GM18526 (cell line): Measurements from ENCODE around the gene MBTD1.

Source experiments
- POLR2A ChIP-seq: IDR thresholded peaks from 3 replicates; pipeline ENCODE4 v1.6.1; 2011; ENCODE audit not compliant: insufficient read length; ENCODE audit errors: extremely low read depth

Gene MBTD1

GRCh38 chr17:51135956-51136355, 123.9 kb downstream of the MBTD1 start:
- no peak for TF ChIP-seq POLR2A

DNA sequence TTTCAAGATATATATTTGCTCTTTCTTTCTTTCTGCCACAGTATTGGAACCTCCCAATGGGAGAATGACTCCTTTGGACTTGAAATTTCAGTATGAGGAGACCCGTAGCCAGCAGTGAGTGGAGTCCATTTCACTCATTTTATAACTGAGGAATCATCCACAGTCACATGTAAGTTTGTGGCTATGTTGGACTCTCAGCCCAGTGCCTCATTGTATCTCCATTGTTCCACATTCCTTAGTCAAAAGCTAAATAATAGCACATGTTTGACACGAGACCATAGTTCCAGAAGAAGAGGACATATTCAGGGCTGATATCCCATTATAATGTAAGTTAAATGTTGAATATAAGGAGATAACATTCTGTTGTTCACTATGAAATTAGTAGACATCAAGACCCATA, 126.5 kb downstream of the MBTD1 start:
- TF ChIP-seq POLR2A = no peak

GRCh38 chr17:51132964-51133319, 126.9 kb downstream of the MBTD1 start:
- no peak for TF ChIP-seq POLR2A

DNA sequence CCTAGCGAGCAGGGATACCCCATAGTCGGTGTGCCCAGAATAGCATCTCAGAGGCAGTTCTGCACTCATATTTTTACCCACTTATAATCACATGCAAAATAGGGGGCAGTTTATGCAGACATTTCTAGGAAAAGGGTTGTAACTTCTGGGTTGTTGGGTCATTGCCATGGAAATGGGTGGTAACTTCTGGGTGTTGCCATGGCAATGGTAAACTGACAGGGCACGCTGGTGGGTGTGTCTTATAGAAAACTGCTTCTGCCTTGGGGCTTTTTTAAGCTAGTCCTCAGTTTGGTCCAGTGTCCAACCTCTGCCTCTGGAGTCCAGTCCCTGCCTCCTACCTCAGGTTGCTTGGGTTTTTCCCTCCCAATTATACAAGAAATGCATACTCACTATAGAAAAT, 131.8 kb downstream of the MBTD1 start:
- no peak for TF ChIP-seq POLR2A
